ENCODE data around the gene SRSF3.
"Not testable (repeated sequence)": the region's sequence is repeated elsewhere in the genome, so short reads cannot be mapped to it uniquely, and the experiment has no call there.

SRSF3 gene

GRCh38 chr6:36649701-36650484, 55.7 kb downstream of the SRSF3 start:
- DNase-seq (ENCODE audit: low read depth) = no peak

GRCh38 chr6:36650848-36651478, 56.8 kb downstream of the SRSF3 start:
- no peak for DNase-seq (ENCODE audit: low read depth)

- DNase-seq (ENCODE audit: low read depth) = no peak
Observed at GRCh38 chr6:36651659-36652379, 57.7 kb downstream of the SRSF3 start.

- DNase-seq (ENCODE audit: low read depth) = not testable (repeated sequence)
Observed at GRCh38 chr6:36654469-36654868, 60.3 kb downstream of the SRSF3 start.
